Measurements from ENCODE around the gene MC1R. TPM values are rescaled to one million over a fixed set of nuclear protein-coding genes. Genes with fewer than 3 reads are reported as not detected.
"Not testable (repeated sequence)": the region's sequence is repeated elsewhere in the genome, so short reads cannot be mapped to it uniquely, and the experiment has no call there.

MC1R gene
- total and polyA plus RNA-seq, 2 of the 8 experiments (the other 6 are each of a cell fraction or from before 2014, with no cell fraction given) = 2.2 to 2.9 TPM

- H3K18ac ChIP-seq (ENCODE audit: extremely low read depth, low read length); H4K5ac ChIP-seq (ENCODE audit: insufficient read length, low read depth, low read length); H3K79me1 ChIP-seq (ENCODE audit: low read depth, low read length); H3K4me2 ChIP-seq (ENCODE audit: insufficient read depth in 1 of 2, low read depth in 2 of 2, low read length in 2 of 2); H3K23ac ChIP-seq (ENCODE audit: insufficient read length); H3K27me3 ChIP-seq (replicated peaks in 1 of 4; ENCODE audit: control insufficient read depth in 3 of 4, extremely low read depth in 1 of 4, insufficient read depth in 3 of 4, low read length in 3 of 4); H2BK15ac ChIP-seq (ENCODE audit: low read length); H2BK120ac ChIP-seq (replicated peaks; ENCODE audit: low read depth, low read length); H4K91ac ChIP-seq (replicated peaks; ENCODE audit: insufficient read length, low read length); H4K20me1 ChIP-seq (replicated peaks in 1 of 2; ENCODE audit: control insufficient read depth in 1 of 2, insufficient read depth in 2 of 2, low read length in 2 of 2); H4K8ac ChIP-seq (ENCODE audit: extremely low read depth, insufficient read depth, low read length); H3K4ac ChIP-seq (replicated peaks; ENCODE audit: insufficient read length, low read depth, low read length); H3K4me1 ChIP-seq (replicated peaks in 1 of 4; ENCODE audit: control insufficient read depth in 3 of 4, insufficient read depth in 4 of 4, low read length in 3 of 4); H3K36me3 ChIP-seq (ENCODE audit: control insufficient read depth in 2 of 4, insufficient read depth in 4 of 4, low read length in 3 of 4); H2BK20ac ChIP-seq (ENCODE audit: low read length); H2AK5ac ChIP-seq (ENCODE audit: low read depth, low read length); H3K14ac ChIP-seq (ENCODE audit: insufficient read length); CTCF ChIA-PET (ENCODE audit: partially characterized antibody); DNase-seq (ENCODE audit: low read depth in 1 of 2, low spot score in 2 of 2); H2AFZ ChIP-seq (ENCODE audit: low read length); H3K56ac ChIP-seq (replicated peaks; ENCODE audit: insufficient read length, low read depth, low read length); H2BK5ac ChIP-seq (ENCODE audit: low read depth, low read length); H3K27ac ChIP-seq (ENCODE audit: low read depth, low read length); H3K9ac ChIP-seq (replicated peaks in 1 of 4; ENCODE audit: extremely low read depth in 1 of 4, low read depth in 3 of 4, low read length in 3 of 4); H3K4me3 ChIP-seq (ENCODE audit: extremely low read depth in 1 of 4, insufficient read depth in 2 of 4, low read depth in 3 of 4, low read length in 4 of 4); H2BK12ac ChIP-seq (ENCODE audit: low read depth, low read length): not testable (repeated sequence)
- H3K9me3 ChIP-seq (ENCODE audit: insufficient read depth in 2 of 2, low read depth in 1 of 2, low read length in 1 of 2) = peaks cover 10 to 11% of the 10 kb centered on the region in 2 experiments; a peak in 3 of 4 replicates
- 96% methylated on average over 5 of the region's 5 CpGs; no CpG with 5 or more reads in 1 of the 2 experiments for WGBS, 2 experiments (ENCODE audit: extremely low coverage in 1 of 2, insufficient coverage in 1 of 2, insufficient read length in 1 of 2, insufficient replicate concordance in 2 of 2, low coverage in 1 of 2, low lambda C conversion rate in 2 of 2, missing lambda C conversion rate in 1 of 2)
- peaks cover 3 to 11% of the 10 kb centered on the region in 2 experiments; a peak in 1 of 4 replicates for H3K79me2 ChIP-seq (ENCODE audit: control insufficient read depth in 1 of 2, insufficient read depth in 2 of 2, low read length in 2 of 2)
- H3K23me2 ChIP-seq (ENCODE audit: low read depth, low read length) = peaks cover 11% of the 10 kb centered on the region
- FAIRE-seq = peak; percentile 7
- POLR2A ChIA-PET (ENCODE audit: partially characterized antibody) = interaction anchor here (1.0 kb wide), 1 partner anchor 10 kb away, joined by 3 read pairs; no protein-coding TSS in a partner anchor
Measured at GRCh38 chr16:89967436-89967835, 48.8 kb downstream of the MC1R start.

DNA sequence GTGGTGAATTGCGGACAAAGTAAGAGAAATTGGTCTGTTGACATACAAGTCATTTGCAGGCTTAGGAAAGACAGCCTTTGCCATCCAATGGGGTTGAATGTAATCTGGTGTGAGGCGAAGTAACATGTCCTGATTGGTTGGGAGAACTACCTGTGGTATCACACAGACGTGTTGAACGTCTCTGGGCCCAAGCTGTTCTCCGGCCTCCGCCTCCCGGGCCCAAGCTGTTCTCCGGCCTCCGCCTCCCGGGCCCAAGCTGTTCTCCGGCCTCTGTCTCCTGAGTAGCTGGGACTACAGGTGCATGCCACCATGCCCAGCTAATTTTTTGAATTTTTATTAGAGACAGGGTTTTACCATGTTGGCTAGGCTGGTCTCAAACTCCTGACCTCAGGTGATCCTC, 49.4 kb downstream of the MC1R start:
- H4K8ac ChIP-seq (ENCODE audit: extremely low read depth, insufficient read depth, low read length) = not testable (repeated sequence)

More for the DNA sequence above, 49.4 kb downstream of the MC1R start:
- H2AK5ac ChIP-seq (ENCODE audit: low read depth, low read length); FAIRE-seq; H3K4me3 ChIP-seq (ENCODE audit: extremely low read depth in 1 of 4, insufficient read depth in 2 of 4, low read depth in 3 of 4, low read length in 4 of 4); H4K20me1 ChIP-seq (replicated peaks in 1 of 2; ENCODE audit: control insufficient read depth in 1 of 2, insufficient read depth in 2 of 2, low read length in 2 of 2); H2BK5ac ChIP-seq (ENCODE audit: low read depth, low read length); H3K4me2 ChIP-seq (ENCODE audit: insufficient read depth in 1 of 2, low read depth in 2 of 2, low read length in 2 of 2); H3K27ac ChIP-seq (ENCODE audit: low read depth, low read length); H2BK20ac ChIP-seq (ENCODE audit: low read length); H3K4ac ChIP-seq (replicated peaks; ENCODE audit: insufficient read length, low read depth, low read length); H4K91ac ChIP-seq (replicated peaks; ENCODE audit: insufficient read length, low read length); H3K9ac ChIP-seq (replicated peaks in 1 of 4; ENCODE audit: extremely low read depth in 1 of 4, low read depth in 3 of 4, low read length in 3 of 4); H3K79me1 ChIP-seq (ENCODE audit: low read depth, low read length); H2AFZ ChIP-seq (ENCODE audit: low read length); H2BK12ac ChIP-seq (ENCODE audit: low read depth, low read length); H3K18ac ChIP-seq (ENCODE audit: extremely low read depth, low read length); H3K36me3 ChIP-seq (ENCODE audit: control insufficient read depth in 2 of 4, insufficient read depth in 4 of 4, low read length in 3 of 4); DNase-seq (ENCODE audit: low read depth in 1 of 2, low spot score in 2 of 2); H4K5ac ChIP-seq (ENCODE audit: insufficient read length, low read depth, low read length); H3K27me3 ChIP-seq (replicated peaks in 1 of 4; ENCODE audit: control insufficient read depth in 3 of 4, extremely low read depth in 1 of 4, insufficient read depth in 3 of 4, low read length in 3 of 4); H3K56ac ChIP-seq (replicated peaks; ENCODE audit: insufficient read length, low read depth, low read length); H3K23ac ChIP-seq (ENCODE audit: insufficient read length); H3K14ac ChIP-seq (ENCODE audit: insufficient read length); H2BK120ac ChIP-seq (replicated peaks; ENCODE audit: low read depth, low read length); H3K4me1 ChIP-seq (replicated peaks in 1 of 4; ENCODE audit: control insufficient read depth in 3 of 4, insufficient read depth in 4 of 4, low read length in 3 of 4); H2BK15ac ChIP-seq (ENCODE audit: low read length): not testable (repeated sequence)
- ChIA-PET POLR2A (ENCODE audit: partially characterized antibody) (interaction anchor here (0.8 kb wide), 1 partner anchor 17 kb away, joined by 3 read pairs; no protein-coding TSS in a partner anchor), CTCF (ENCODE audit: partially characterized antibody) (interaction anchor here (0.9 kb wide), 1 partner anchor 9 kb away, joined by 3 read pairs; no protein-coding TSS in a partner anchor)
- peaks cover 10 to 11% of the 10 kb centered on the region in 2 experiments; a peak in 3 of 4 replicates for H3K9me3 ChIP-seq (ENCODE audit: insufficient read depth in 2 of 2, low read depth in 1 of 2, low read length in 1 of 2)
- H3K79me2 ChIP-seq (ENCODE audit: control insufficient read depth in 1 of 2, insufficient read depth in 2 of 2, low read length in 2 of 2) = peaks cover 3 to 13% of the 10 kb centered on the region in 2 experiments; a peak in 2 of 4 replicates
- peaks cover 11% of the 10 kb centered on the region for H3K23me2 ChIP-seq (ENCODE audit: low read depth, low read length)
- WGBS, 2 experiments (ENCODE audit: extremely low coverage in 1 of 2, insufficient coverage in 1 of 2, insufficient read length in 1 of 2, insufficient replicate concordance in 2 of 2, low coverage in 1 of 2, low lambda C conversion rate in 2 of 2, missing lambda C conversion rate in 1 of 2) = 92% methylated on average over 11 of the region's 11 CpGs; no CpG with 5 or more reads in 1 of the 2 experiments
